Tibial nerve (tissue), 4 donors: ENCODE data around the gene GPR34. TPM values are rescaled to one million over a fixed set of nuclear protein-coding genes. Genes with fewer than 3 reads are reported as not detected.
A peak's percentile ranks its signal among the peaks of the same experiment; 100 is the strongest.

Source experiments
- DNase-seq, 2 donors: peaks; one replicate each; pipeline ENCODE4 v3.0.0-alpha.2; 2019; ENCODE audit warnings: low spot score in 2 of 2
- H3K27ac ChIP-seq, 4 donors: fragments of 200-600 bp; sonication (generic) in 3 of 4; one replicate each; pipeline ENCODE4 v1.5.1; 2017 to 2019; ENCODE audit warnings: mild to moderate bottlenecking in 1 of 4
- H3K27me3 ChIP-seq, 2 donors: fragments of 200-600 bp; sonication (generic) in 1 of 2; one replicate each; pipeline versions ENCODE4 v1.5.1 to v1.6.0; 2017 to 2019
- H3K36me3 ChIP-seq, 3 donors: fragments of 200-600 bp; sonication (generic); one replicate each; pipeline ENCODE4 v1.5.1; 2018 to 2019
- H3K4me1 ChIP-seq, 4 donors: fragments of 200-600 bp; sonication (generic) in 3 of 4; one replicate each; pipeline ENCODE4 v1.5.1; 2017 to 2019
- H3K4me3 ChIP-seq, 4 donors: fragments of 200-600 bp; sonication (generic) in 3 of 4; one replicate each; pipeline ENCODE4 v1.5.1; 2017 to 2019; ENCODE audit warnings: mild to moderate bottlenecking in 1 of 4, moderate library complexity in 1 of 4
- H3K9me3 ChIP-seq, 4 donors: fragments of 200-600 bp; sonication (generic) in 3 of 4; one replicate each; pipeline ENCODE4 v1.5.1; 2017 to 2019
- EP300 ChIP-seq, 2 donors: sonication (generic); formaldehyde crosslinking; IDR thresholded peaks; one replicate each; pipeline ENCODE4 v1.6.1; 2017; ENCODE audit warnings: antibody characterized with exemption in 2 of 2, mild to moderate bottlenecking in 1 of 2
- POLR2A ChIP-seq, 2 donors: fragments of 450-650 bp; IDR thresholded peaks; one replicate each; pipeline ENCODE4 v1.6.1; 2017; ENCODE audit warnings: antibody characterized with exemption in 2 of 2, mild to moderate bottlenecking in 2 of 2, moderate library complexity in 2 of 2
- WGBS, 2 donors: methylation state at CpG; one replicate each; pipeline ENCODE4 v1.1.5; 2018; 5-methylcytosine and 5-hydroxymethylcytosine counted together
- total RNA-seq, 4 donors: library from RNA; depleted of rRNA; stranded (reverse); fragments of >200 nt; gene quantifications; one replicate each; pipeline ENCODE4 v1.1.0, GENCODE V29; 2016
- TF ChIP-seq, protein P1 (sequence below), 5 experiments: fragments of 200-600 bp in 3 of 5; fragments of 450-650 bp in 2 of 5; sonication (generic) in 3 of 5; IDR thresholded peaks; one replicate each; pipeline ENCODE4 v1.5.1; 2016 to 2019; ENCODE audit warnings: antibody characterized with exemption in 5 of 5, mild to moderate bottlenecking in 3 of 5, moderate library complexity in 2 of 5

Gene GPR34
- total RNA-seq, 4 donors from 2014 or later = 5.0 to 19.4 (median 11.3) TPM

- Histone ChIP-seq H3K36me3 (no peaks in the 10 kb centered on the region), H3K4me3 (no peak overlapping the region), H3K27me3 (peaks cover 0 to 3% of the 10 kb centered on the region in 2 donors), H3K9me3 (no peaks in the 10 kb centered on the region), H3K4me1 (no peaks in the 10 kb centered on the region), H3K27ac (no peak overlapping the region)
- TF ChIP-seq, protein P1, sequence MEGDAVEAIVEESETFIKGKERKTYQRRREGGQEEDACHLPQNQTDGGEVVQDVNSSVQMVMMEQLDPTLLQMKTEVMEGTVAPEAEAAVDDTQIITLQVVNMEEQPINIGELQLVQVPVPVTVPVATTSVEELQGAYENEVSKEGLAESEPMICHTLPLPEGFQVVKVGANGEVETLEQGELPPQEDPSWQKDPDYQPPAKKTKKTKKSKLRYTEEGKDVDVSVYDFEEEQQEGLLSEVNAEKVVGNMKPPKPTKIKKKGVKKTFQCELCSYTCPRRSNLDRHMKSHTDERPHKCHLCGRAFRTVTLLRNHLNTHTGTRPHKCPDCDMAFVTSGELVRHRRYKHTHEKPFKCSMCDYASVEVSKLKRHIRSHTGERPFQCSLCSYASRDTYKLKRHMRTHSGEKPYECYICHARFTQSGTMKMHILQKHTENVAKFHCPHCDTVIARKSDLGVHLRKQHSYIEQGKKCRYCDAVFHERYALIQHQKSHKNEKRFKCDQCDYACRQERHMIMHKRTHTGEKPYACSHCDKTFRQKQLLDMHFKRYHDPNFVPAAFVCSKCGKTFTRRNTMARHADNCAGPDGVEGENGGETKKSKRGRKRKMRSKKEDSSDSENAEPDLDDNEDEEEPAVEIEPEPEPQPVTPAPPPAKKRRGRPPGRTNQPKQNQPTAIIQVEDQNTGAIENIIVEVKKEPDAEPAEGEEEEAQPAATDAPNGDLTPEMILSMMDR (IDR thresholded peaks at IDR 0.05) = no peak
- TF ChIP-seq POLR2A (IDR thresholded peaks at IDR 0.05) (no peak), EP300 (IDR thresholded peaks at IDR 0.05) (no peak)
- WGBS, 2 donors = 88 to 94% methylated on average over 3 of the region's 3 CpGs
- no peak for DNase-seq
These were observed 33.4 kb downstream of the GPR34 start for GRCh38 chrX:41722214-41722613.

DNA sequence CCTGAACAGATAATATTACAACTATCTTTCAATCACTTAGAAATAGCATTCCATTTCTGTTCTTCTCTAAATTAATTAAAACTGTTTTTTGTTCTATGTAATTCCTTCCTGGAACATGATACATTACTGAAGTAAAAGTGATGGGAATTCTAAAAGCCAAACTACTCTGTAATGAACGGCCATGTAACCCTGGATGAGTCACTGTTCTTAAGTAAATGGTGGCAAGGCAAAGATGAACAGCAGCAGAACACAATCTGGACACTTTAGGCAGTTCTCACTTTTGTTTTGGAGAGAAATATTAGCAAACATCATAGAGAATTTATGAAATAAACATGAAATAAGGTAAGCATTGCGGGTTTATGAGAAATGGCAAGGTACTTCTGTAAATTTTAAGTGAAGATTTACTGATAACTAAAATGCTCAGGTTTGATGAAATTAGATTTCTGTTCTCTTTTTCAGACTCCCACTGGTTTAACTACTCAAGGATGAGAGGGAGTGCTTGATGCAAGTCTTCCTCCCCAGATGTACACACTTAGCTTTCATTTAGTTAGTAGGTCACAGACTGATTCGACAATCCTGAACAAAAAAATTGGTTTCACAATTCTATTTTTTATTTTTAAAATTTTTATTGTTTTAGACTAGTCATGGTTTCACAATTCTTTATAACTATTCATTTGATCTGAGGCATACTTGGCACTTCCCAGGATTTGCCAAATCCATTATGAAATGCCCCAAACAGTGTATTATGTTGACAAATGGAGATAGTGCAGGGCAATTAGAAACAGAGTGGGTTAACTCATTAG, 34.2 kb downstream of the GPR34 start:
- WGBS, 2 donors = 58 to 65% methylated on average over 3 of the region's 3 CpGs

GRCh38 chrX:41723826-41724225, 35.1 kb downstream of the GPR34 start, which contains the start of gene GPR82:
Gene GPR82 (plus strand): TSS chrX:41724181. CDS start chrX:41727027, 2,846 bp downstream.
- Histone ChIP-seq H3K4me1 (no peaks in the 10 kb centered on the region), H3K4me3 (no peak within 1 kb of the TSS), H3K9me3 (no peaks in the 10 kb centered on the region), H3K27me3 (peaks cover 0 to 3% of the 10 kb centered on the region in 2 donors), H3K36me3 (no peaks in the 10 kb centered on the region), H3K27ac (peak within 1 kb of the TSS in 1 of 4 donors; percentile 7)
- no peak for DNase-seq
- WGBS, 2 donors = 33 to 51% methylated on average over 2 of the region's 2 CpGs
- TF ChIP-seq, protein P1 (IDR thresholded peaks at IDR 0.05) = no peak
- TF ChIP-seq POLR2A (IDR thresholded peaks at IDR 0.05) (no peak), EP300 (IDR thresholded peaks at IDR 0.05) (no peak)

More for the DNA sequence above, 34.2 kb downstream of the GPR34 start:
- H3K27me3 ChIP-seq = peaks cover 0 to 3% of the 10 kb centered on the region in 2 donors
- no peak for DNase-seq
- no peaks in the 10 kb centered on the region for H3K36me3 ChIP-seq
- H3K4me1 ChIP-seq = no peaks in the 10 kb centered on the region
- no peak overlapping the region for H3K4me3 ChIP-seq
- peak overlapping the region in 1 of 4 donors; percentile 7 for H3K27ac ChIP-seq
- TF ChIP-seq EP300 (IDR thresholded peaks at IDR 0.05) (no peak), POLR2A (IDR thresholded peaks at IDR 0.05) (no peak)
- TF ChIP-seq, protein P1 (IDR thresholded peaks at IDR 0.05) = no peak
- H3K9me3 ChIP-seq = no peaks in the 10 kb centered on the region

DNA sequence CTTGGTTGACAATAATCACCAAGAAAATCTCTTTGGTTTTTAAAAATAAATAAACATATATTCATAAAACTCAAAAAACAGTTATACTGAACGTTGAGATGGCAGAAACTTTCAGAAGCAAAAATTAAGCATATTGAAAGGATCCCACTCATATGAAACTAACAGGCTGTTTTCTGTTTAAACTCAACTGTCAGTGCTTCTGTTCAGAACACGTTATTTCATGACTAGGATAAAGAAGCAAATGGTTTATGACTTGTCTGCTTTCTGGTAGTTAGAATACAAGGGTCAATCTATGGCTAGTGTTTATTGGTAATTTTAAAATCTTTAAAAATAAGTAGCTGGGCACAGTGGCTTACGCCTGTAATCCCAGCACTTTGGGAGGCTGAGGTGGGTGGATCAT, 39.4 kb downstream of the GPR34 start:
- Histone ChIP-seq H3K36me3 (no peaks in the 10 kb centered on the region), H3K4me3 (no peak overlapping the region), H3K27me3 (peaks cover 0 to 2% of the 10 kb centered on the region in 2 donors), H3K4me1 (no peaks in the 10 kb centered on the region), H3K9me3 (no peaks in the 10 kb centered on the region), H3K27ac (no peak overlapping the region)
- TF ChIP-seq, protein P1 (IDR thresholded peaks at IDR 0.05) = no peak
- no peak for TF ChIP-seq POLR2A (IDR thresholded peaks at IDR 0.05)
- TF ChIP-seq EP300 (IDR thresholded peaks at IDR 0.05) = no peak
- WGBS, 2 donors = 63 to 69% methylated on average over 3 of the region's 3 CpGs
- DNase-seq = no peak

- Histone ChIP-seq H3K4me1 (peaks cover 0 to 9% (median 0%) of the 10 kb centered on the region in 4 donors), H3K4me3 (no peak overlapping the region), H3K9me3 (no peaks in the 10 kb centered on the region), H3K27ac (no peak overlapping the region), H3K27me3 (peaks cover 0 to 2% of the 10 kb centered on the region in 2 donors), H3K36me3 (no peaks in the 10 kb centered on the region)
- WGBS, 2 donors = 21 to 50% methylated on average over 2 of the region's 2 CpGs
- no peak for TF ChIP-seq POLR2A (IDR thresholded peaks at IDR 0.05)
- no peak for DNase-seq
These were observed 41.3 kb downstream of the GPR34 start for GRCh38 chrX:41730081-41730480.
